ENCODE measurements around the gene TRABD2B.

TRABD2B gene

DNA sequence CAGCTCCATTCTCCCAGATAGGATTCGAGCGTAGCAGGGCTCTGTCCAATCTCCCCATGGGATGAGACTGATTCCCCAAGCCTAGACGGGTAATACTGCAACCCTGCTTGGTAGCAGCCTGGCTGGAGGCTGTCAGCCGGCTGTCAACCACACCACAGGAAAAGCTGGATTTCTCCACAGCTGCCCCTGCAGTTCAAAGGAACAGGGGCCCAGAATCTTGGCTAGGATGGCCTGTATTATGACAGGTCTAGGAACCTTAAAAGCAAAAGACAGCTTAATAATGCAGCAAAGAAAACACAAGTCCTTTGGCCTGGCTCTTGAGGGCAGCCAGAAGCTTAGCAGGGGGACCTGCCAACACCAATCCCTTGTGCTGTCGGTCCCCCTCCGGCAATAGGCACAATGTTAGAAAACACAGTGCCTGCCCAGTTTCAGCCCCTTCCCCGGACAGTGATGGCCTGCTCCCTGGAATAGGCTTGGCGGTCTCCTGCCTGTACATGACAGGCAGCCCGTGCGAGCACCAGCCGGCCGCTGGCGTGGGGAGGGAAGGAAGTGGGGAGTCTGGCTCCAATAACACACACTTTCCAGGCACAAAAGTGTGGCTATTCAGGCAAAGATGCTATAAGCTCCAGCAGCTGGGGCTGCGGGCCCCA, 90.5 kb downstream of the TRABD2B start:
- DNase-seq, result no peak

DNA sequence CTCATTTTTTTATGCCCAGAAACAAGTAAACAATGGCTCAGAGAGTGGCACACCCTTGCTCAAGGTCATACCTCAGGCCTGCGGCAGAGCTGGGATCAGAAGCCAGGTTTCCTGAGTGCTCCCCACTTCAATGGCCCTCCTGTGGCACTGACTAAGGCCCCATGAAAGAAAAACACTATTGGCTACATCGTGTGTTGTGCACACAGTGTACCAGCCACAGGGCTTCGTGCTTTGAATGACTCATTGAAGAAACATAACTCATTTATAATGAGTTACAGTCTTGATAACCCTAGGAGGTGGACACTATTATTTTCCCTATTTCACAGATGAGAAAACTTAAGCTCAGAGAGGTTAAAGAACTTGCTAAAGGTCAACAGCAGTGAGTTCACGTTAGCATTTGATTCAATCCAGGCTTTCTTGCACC, 91.2 kb downstream of the TRABD2B start:
- no peak for DNase-seq

DNA sequence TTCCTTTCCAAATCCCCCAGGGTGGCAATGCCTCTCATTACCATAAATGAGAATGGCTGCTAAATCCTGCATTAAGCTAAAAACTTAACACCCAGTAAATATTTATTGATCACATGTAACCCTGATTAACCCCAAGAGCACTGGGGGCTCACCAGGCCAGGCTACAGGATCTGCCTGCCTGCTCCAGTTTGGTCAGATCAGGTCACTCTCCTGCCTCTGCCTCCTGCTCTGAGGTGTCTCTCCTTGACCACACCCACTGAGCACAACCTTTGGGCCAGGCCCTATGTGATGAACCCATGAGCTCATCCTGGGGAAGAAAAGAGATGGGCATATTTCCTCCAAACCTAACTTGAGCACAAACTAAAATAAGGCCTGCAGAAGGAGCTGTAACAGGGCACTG, 93.5 kb downstream of the TRABD2B start:
- no peak for DNase-seq

DNA sequence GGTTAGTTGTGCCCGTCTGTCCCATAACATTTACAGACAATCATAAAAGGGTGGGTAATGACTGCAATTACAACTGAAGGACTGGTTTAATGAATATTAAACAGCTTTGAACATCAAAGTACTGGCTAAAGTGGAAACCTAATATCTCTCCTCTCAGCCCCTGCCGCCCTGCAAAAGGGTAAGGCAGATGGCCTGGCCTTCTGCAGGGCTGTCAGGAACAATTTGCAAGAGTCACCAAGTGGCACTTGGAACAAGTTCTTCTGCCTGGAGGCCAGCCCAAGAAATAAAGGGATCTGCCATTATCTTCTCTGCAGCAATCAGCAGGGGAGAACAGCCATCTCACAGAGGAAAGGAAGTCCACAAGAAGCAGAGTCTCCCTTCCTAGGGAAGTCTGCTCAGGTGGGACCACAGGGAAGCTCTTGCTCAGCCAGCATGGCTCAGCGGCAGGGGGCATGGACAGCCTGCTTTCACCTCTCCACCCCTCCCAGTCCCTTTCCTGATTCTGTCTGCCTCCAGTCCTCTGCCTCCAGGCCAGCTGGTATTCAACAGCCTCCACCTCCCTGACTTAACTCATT, 96.1 kb downstream of the TRABD2B start:
- DNase-seq, result no peak

DNA sequence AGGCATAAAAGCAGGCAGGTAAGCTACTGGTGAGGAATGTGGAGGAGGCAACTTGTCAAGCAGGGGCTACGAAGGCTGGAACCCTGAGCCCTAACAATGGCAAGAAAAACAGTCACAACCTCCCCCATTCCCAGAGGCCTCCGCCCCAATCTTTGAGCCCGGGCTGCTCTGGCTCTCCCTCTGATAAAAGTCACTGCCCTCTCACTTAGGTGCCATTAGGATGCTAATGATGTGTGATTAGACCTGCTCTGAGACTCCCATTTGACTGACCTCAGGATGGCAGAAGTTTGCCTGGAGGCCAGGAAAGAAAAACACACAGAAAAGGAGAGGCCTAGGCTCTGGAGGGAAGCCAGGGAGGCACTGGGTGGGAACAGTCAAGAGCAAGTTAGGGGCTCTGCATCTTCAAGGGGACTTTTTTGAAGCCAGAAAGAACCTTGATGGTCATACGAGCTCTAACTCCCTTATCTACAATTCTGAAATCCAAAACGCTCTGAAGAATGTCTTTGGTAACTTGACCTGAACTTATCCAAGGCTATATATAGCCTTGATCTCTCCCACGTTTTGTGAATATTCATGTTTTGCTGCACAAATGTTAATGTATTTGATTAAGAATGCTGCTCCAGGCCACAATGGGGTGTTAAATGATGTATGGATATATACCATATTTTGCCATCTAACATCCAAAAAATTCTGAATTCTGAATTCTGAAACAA, 98.9 kb downstream of the TRABD2B start:
- no peak for DNase-seq

DNA sequence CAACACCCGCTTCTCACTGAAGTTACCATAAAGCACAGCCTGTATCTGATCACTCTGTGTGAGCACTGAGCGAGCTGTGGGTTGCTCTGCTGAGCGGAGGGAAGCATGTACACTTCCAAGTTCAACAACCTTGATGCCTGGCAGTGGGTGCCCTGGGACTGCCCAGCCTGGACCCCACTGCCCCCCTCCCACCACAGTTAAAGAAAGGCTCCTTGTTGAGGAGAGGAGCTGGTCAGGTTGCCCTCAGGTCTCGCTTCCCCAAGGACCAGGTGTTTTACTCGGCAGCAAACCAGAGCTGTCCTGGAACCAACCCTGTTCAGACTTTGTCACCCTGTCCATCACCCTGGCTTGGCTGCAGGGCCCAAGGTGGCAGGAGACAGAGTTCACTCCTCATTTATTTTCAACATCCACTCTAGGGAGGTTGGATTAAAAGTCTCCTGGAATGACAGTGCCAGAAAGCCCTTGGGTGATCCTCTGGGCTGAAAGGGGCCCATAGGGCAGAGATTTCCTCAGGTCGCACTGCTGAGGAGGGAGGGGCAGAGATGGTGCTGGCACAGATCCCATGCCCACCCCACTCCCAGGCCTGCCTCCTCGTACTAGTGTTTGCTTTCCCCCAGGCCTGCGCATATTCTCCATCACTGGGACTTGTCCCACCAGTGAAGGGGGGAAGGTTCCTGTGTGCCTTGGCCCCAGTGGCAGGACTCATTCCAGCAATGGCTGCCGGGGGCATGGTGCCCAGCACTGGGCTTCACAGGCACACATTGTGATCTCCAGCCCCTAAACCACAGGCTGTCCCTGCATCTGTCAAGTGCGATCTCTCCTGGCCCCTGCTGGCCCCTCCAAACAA, 101.7 kb downstream of the TRABD2B start:
- no peak for DNase-seq

DNA sequence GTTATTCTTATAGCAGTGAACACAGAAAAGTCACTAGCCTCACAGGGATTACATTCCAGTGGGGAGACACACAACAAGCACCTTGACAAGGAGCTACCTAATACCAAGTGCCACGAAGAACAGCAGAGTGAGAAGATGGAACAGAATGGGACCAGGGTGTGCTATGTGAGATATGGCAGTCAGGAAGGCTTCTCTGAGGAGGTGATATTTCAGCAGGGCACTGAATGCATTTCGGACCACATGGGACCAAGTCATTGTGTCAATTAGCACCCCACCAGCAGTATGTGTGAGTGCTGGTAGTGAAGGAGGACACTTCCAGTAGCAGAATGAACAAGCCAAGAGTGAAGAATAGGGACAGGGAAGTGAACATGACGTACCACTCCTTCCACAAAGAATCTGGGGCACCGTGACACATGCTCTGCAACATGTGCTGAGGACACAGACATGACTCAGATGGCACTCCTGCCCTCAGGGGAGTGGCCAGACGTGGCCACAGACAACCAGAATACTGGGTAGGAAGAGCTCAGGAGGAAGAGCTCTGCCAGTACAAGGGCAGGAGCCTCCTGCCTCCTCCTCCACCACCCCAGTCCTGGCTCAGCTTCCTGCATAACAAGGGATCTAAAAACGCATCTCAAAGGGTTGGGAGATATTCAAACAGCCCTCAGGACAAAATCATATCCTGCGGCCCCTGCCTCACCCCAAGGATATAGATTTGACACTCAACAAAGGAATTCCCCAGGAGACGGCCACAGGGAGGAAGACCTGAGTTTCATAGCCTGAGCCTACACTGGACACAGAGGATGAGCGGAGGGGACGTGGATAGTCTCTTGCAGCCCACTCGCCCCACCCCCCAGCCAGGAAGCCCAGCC, 102.5 kb downstream of the TRABD2B start:
- DNase-seq, result no peak

DNA sequence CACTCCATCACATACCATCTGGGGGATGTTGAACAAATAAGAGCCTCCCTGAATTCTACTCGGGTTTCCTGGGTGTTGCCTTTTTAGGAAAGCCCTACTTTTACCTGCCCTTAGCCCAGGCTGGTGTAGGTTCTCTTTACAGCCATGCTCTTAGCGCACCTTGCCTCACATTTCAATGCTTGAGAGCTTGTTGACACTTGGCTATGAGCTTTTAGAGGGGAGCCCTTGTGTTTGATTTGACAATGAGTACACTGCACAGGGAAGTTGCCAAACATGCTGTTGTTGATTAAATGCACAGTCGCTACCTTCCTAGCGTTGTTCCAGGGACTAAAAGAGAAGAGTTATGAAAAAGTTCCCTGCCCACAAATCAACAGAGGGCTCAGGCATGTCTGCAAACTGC, 103.8 kb downstream of the TRABD2B start:
- DNase-seq, result no peak

DNA sequence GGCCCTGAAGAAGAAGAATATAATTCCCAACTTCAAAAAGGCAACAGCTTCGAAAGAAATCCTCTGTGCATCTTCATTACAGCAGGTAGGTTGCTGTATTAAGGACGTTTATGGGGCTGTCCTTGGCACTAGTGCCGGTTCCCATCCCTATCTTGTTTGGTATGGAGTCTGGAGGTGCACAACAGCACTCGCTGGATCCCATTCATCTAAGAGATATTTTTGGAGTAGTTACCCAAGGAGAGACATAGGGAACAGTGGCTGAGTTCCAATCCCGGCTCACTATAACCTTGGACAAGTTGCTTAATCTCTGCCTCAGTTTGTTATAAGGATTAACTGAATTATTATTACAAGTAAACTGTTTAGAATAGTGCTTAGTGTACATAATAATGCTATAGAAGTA, 106.4 kb downstream of the TRABD2B start:
- DNase-seq, result no peak

DNA sequence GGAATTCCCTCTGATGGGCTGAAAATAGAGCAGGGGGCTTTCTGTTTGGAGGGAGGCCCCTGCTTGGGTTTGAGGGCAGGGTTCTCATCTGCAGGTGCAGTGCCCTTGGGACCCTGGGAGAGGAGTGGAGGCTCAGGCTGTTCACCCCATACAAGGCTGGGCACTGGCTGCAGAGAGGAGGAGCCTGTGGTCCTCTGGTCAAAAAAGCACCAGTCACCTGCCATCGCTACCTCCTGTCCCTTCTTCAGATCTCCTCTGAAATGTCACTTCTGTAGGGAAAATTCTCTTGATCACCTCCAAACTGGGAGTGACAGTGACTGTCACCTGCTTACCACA, 108.9 kb downstream of the TRABD2B start:
- no peak for DNase-seq

DNA sequence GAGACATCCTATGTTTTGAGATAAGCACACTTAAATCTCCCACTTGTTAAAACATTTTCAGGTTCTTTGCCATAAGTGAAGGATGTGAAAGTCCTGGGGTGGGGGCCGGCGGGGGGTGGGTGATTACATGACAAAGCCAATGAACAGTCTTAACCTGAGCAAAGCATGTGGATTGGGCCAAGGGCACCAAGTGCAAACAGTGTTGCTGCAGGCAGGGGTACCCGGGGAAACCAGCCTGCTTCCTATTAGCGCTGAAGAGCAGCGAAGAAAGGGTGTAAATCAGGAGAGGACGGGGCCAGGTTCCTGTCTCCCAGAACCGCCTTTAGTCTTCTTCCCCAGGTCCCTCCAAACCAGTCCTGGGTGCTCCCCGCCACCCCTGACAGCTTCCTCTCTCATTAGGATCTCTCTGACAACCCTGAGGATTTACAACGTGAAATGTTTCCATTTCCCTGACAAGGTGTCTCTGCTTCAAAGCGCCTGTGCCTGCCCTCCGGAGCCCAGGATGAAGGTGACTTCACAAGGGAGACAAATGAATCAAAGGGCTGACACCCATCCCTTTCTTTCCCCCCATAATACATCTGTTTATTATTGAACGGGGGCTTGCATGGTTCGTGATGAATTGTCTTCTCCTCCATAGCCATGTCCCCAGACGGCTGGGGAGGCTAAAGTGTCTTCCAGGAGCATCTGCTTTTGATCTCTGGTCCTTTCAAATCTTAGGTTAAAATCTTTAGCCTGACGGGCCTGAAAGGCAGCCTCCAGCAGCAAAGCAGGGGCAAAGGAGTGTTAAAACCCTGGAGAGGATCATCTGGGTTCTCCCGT, 109.5 kb downstream of the TRABD2B start:
- no peak for DNase-seq

DNA sequence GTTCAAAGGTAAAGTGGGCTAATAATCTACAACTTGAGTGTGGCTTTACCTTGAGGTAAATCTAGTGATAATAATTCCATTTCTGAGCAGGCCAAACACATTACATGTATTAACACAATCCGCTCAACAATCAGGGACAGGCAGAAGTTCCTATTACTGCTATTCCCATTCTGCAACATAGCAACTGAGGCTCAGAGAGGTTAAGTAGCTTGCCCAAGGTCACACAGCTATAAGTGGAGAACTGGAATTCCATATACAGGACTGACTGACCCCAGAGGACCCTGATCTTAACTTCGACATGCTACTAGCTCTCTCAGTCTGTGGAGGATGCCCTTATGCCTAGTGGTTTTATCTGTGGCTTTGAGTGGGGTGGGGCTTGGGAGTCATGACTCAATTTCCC, 110.1 kb downstream of the TRABD2B start:
- DNase-seq, result no peak

DNA sequence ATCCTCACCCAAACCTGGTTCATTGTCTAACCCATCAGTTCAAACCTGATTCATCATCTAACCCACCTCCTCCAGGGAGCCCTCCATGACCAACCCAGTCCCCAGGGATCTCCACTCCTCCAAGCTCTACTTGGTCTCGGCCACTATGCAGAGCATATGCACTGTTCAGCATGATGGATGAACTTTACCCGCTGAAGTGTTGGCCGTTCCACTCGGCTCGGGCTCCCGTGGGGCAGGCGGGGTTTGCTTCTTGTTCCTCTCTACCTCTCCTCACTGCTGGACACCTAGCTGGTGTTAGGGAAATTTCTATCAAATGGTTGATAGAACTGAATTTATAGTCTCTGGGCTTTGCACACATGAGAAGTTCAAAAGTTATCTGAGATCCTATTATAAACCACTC, 111.0 kb downstream of the TRABD2B start:
- DNase-seq, result no peak

DNA sequence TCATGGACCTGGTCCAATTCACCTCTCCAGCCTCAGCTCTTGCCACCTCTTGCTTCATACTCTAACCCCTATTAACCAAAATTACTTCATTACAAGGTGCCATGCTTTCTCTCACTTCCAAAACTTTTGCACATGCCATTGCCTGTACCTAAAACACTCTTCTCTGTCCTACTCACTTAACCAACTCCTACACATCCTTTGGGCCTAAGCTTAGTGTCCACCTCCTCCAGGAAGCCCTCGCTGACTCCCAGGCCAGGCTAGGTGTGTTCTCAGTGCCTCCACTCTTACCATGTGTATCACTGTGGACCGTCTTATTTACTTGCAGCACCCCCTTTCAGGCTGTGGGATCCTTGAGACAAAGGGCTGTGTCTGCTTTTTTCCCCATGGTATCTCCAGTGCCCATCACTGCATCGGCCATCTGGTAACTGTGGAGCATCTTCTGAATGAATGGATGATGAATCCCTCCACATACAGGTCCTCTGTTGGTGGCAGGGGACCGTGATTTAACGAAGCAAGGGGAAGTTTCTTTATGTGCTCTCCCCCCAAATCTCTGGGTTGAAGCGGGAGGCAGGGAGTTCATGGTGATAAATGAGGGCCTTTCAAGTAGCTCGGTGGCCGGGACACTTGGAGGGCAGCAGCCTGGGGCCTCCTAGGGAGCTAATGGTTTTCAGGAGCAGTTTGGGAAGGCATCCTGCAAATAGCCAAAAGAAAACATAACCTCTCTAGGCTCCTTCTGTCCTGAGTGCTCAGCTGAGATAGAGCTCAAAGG, 111.9 kb downstream of the TRABD2B start:
- DNase-seq, result no peak

DNA sequence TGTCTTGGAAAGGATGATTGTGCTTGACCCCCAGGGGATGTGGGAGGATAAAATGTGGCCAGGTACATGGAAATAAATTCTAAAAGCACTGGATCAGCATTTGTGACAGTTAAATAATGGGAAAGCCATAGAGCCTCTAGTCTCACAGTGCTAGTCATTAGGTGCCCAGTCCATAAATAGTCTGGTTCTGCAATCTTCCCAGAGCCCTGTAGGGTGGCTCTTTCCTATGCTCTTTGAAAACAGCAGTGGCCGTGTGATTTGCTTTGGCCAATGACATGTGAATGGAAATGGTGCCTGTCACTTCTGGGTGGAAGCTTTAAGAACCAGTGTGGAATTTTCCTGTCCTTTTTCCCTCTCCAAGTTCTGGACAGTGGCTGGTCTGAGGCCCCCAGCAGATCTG, 113.2 kb downstream of the TRABD2B start:
- DNase-seq, result no peak

DNA sequence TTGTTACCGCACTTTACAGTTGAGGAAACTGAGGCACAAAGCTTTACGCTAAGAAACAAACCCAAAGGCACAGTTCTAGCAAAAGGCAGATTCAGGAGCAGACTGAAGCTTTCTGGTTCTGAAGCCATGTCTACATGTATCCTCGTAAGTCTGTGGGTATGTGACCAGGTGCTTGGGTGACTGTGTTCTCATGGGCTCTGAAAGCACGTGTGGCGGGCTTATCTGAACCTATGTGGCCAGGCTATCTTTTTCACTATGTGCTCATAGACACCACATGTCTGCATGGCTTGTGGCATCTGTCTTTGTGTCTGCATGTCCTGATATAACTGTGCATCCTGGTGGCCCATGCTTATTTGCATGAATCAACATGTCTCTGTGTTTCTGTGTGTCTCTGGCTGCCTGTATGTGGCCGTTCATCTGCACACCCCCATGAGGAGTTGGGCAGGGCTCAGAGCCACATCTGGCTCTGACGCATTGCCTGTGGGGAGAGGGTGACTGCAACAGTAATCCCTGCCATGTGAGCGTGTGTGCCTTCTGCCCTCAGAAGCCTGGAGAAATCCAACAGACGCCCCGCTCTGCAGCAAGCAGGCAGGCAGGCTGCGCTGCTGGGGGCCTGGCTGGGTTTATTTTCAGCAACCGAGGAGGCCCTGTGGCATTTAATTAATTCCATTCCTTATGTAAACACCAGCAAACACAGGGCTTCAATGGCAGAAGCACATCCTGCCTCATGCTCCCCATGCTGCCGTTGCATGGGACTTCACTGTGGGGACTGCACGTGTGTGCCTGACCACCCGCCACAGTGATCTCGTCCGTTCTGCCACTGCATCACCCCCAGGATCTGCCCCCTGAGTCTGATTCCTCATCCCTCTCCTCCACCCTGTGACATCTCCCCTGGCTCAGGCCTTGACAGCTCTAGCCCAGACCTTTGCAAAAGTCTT, 115.4 kb downstream of the TRABD2B start:
- DNase-seq, result no peak

DNA sequence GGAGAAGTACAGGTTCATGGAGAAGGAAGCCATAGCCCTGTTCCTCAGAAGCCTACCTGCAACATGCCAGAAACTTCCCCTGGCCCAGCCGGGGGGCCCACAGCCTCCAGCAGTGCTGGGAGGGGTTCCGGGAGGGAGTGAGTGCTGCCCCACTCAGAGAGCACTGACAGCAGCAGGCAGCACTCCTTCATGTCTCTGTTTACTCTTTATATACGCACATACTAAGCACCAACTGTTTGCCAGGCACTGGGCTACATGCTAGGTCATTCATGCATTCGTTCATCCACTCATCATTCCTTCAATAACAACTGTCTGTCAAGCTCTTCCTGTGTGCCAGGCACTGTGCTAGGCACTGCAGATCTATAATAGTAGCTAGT, 120.6 kb downstream of the TRABD2B start:
- DNase-seq, result no peak

DNA sequence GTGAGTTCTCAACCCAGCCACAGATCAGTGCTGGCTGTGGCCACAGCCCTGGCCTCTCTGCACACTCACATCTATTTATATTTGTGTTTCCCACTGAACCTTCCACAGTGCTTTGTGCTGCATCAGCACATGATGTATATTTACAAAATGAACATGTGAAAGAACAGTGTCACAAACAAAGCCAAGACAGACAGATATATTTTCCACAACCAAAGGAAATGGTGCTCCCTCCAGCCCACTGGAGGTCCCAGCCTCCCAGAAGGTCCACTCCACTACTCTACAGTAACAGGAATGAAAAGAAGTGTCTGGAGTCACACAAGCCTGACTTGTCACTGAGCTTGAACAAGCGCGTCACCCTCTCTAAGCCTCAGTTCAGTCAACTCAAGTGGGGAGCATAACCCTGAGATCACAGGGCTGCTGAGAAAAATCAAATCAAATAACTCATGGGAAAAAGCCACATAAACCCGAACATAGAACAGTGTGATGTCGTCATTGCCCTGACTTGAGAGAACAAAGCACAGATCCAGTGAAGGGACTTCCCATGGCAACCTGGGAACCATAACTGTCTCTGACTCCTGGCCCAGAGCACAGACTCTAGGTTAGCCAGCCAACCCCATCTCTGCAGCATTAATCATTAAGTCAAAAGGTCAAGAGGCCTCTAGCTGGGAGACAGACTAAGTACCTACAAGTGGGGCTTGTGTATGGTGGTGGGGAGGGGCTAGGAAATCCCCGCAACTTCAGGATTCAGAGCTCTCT, 121.2 kb downstream of the TRABD2B start:
- no peak for DNase-seq

DNA sequence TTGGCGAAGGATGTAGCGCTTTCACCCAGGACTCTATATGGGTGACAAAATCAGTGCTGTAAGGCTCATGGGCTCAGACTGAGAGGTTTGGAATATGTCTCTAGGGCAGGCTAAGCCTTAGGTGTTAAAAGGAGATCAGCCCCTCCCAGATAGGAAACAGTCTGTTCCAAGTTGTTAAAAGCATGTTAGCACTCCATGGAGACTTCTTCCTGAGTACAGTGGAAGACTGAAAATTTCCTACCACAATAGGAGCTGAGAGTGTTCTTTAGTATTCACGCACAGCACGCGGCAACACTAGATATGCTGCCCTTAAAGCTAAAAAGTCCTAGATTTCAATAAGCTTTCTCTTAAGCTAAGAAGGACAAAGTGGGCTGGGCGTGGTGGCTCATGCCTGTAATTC, 122.1 kb downstream of the TRABD2B start:
- DNase-seq, result no peak
